K562 (cell line): ENCODE results near the gene PMP22. TPM values are rescaled to one million over a fixed set of nuclear protein-coding genes. Genes with fewer than 3 reads are reported as not detected.
A peak's percentile ranks its signal among the peaks of the same experiment; 100 is the strongest.

Experiments
- CXXC5 ChIP-seq: fragments of 250-450 bp; sonication (Bioruptor Pico); IDR thresholded peaks from 2 replicates; pipeline ENCODE4 v1.8.0; 2022; ENCODE audit warnings: inconsistent platforms, mild to moderate bottlenecking, moderate library complexity
- HNRNPLL ChIP-seq: fragments of 200-400 bp; formaldehyde crosslinking; IDR thresholded peaks from 2 replicates; pipeline ENCODE4 v1.6.1; 2017; ENCODE audit warnings: low read length, low read depth, mild to moderate bottlenecking; ENCODE audit not compliant: poor library complexity, severe bottlenecking
- KLF1 ChIP-seq: fragments of 450-650 bp; IDR thresholded peaks from 2 replicates; pipeline ENCODE4 v1.6.1; 2016; ENCODE audit warnings: missing genetic modification characterization, missing compliant biosample characterization
- L3MBTL2 ChIP-seq: fragments of 450-650 bp; IDR thresholded peaks from 2 replicates; pipeline ENCODE4 v1.6.1; 2016; ENCODE audit warnings: mild to moderate bottlenecking, moderate library complexity
- LCOR ChIP-seq: sonication (generic); formaldehyde crosslinking; IDR thresholded peaks from 2 replicates; pipeline ENCODE4 v1.8.0; 2022; ENCODE audit warnings: mild to moderate bottlenecking, missing genetic modification reagents
- PML ChIP-seq: IDR thresholded peaks from 2 replicates; pipeline ENCODE4 v1.6.1; 2012; ENCODE audit warnings: low read length, inconsistent platforms
- POLR2G ChIP-seq: fragments of 200-400 bp; formaldehyde crosslinking; IDR thresholded peaks from 2 replicates; pipeline ENCODE4 v1.6.1; 2017; ENCODE audit warnings: low read depth, mild to moderate bottlenecking, antibody characterized with exemption, low read length, moderate library complexity
- PTRF ChIP-seq: fragments of 450-650 bp; IDR thresholded peaks from 2 replicates; pipeline ENCODE4 v1.6.1; 2016; ENCODE audit warnings: mild to moderate bottlenecking, missing genetic modification characterization, missing compliant biosample characterization
- RBFOX2 ChIP-seq: fragments of 200-400 bp; formaldehyde crosslinking; IDR thresholded peaks from 2 replicates; pipeline ENCODE4 v1.6.1; 2017; ENCODE audit warnings: low read depth, mild to moderate bottlenecking, low read length, moderate library complexity
- SIN3A ChIP-seq, 2 experiments: fragments of 150-350 bp in 1 of 2; IDR thresholded peaks; 2 replicates each; pipeline ENCODE4 v1.6.1; 2011 to 2016; ENCODE audit warnings: borderline replicate concordance in 2 of 2, low read depth in 2 of 2, low read length in 2 of 2, mild to moderate bottlenecking in 2 of 2, moderate library complexity in 2 of 2; ENCODE audit not compliant: control insufficient read depth in 1 of 2
- ZFX ChIP-seq: sonication (generic); formaldehyde crosslinking; IDR thresholded peaks from 2 replicates; pipeline ENCODE4 v1.8.0; 2022; ENCODE audit warnings: mild to moderate bottlenecking, missing genetic modification reagents, moderate library complexity
- ZNF143 ChIP-seq: sonication (generic); formaldehyde crosslinking; IDR thresholded peaks from 2 replicates; pipeline ENCODE4 v1.9.0; 2022; ENCODE audit warnings: mild to moderate bottlenecking, missing genetic modification reagents
- ZNF77 ChIP-seq: fragments of 250-450 bp; sonication (Bioruptor Pico); IDR thresholded peaks from 2 replicates; pipeline ENCODE4 v1.5.0; 2020
- polyA plus RNA-seq, 8 experiments: library from polyadenylated mRNA; depleted of rRNA in 4 of 8; stranded (reverse) in 5 of 8; unstranded in 3 of 8; fragments of >200 nt; fragmentation: Nextera tagmentation in 2 of 8; fragmentation: Illumina TruSeq in 1 of 8; extraction: Ambion mirVana in 2 of 8; extraction: Trizol in 1 of 8; gene quantifications; 2 replicates each; pipeline versions ENCODE4 v1.2.1 to v1.2.3, GENCODE V29; 2011 to 2014; ENCODE audit warnings: inconsistent platforms in 1 of 8, missing spikeins in 1 of 8
- total RNA-seq, 7 experiments: library from RNA; depleted of rRNA in 6 of 7; stranded (reverse); fragments of >200 nt in 6 of 7; fragmentation: Illumina TruSeq in 2 of 7; extraction: Trizol in 2 of 7; gene quantifications; 2 replicates each; pipeline versions ENCODE4 v1.2.1 to v1.2.3, GENCODE V29; 2011 to 2021; ENCODE audit warnings: low replicate concordance in 1 of 7
- TF ChIP-seq, protein P1 (sequence below): sonication (generic); formaldehyde crosslinking; IDR thresholded peaks from 2 replicates; pipeline ENCODE4 v1.9.0; 2022; ENCODE audit warnings: mild to moderate bottlenecking, missing genetic modification reagents
- TF ChIP-seq, protein P2 (sequence below): sonication (generic); formaldehyde crosslinking; IDR thresholded peaks from 2 replicates; pipeline ENCODE4 v1.8.0; 2022; ENCODE audit warnings: mild to moderate bottlenecking, missing genetic modification reagents
- TF ChIP-seq, protein P3 (sequence below), 2 experiments: IDR thresholded peaks; 2 replicates each; pipeline ENCODE4 v1.6.1; 2012; ENCODE audit warnings: improper control_type of control experiment in 2 of 2, low read depth in 2 of 2, low read length in 2 of 2, borderline replicate concordance in 1 of 2
- TF ChIP-seq, protein P4 (sequence below): fragments of 200-800 bp; sonication (Bioruptor generic); IDR thresholded peaks from 2 replicates; pipeline ENCODE4 v1.6.1; 2017; ENCODE audit warnings: missing genetic modification characterization, missing compliant biosample characterization

The PMP22 gene
- total and polyA plus RNA-seq, 9 of the 15 experiments (the other 6 are each of a cell fraction or from before 2014, with no cell fraction given), result 12.6 to 62.3 (median 25.8) TPM

DNA sequence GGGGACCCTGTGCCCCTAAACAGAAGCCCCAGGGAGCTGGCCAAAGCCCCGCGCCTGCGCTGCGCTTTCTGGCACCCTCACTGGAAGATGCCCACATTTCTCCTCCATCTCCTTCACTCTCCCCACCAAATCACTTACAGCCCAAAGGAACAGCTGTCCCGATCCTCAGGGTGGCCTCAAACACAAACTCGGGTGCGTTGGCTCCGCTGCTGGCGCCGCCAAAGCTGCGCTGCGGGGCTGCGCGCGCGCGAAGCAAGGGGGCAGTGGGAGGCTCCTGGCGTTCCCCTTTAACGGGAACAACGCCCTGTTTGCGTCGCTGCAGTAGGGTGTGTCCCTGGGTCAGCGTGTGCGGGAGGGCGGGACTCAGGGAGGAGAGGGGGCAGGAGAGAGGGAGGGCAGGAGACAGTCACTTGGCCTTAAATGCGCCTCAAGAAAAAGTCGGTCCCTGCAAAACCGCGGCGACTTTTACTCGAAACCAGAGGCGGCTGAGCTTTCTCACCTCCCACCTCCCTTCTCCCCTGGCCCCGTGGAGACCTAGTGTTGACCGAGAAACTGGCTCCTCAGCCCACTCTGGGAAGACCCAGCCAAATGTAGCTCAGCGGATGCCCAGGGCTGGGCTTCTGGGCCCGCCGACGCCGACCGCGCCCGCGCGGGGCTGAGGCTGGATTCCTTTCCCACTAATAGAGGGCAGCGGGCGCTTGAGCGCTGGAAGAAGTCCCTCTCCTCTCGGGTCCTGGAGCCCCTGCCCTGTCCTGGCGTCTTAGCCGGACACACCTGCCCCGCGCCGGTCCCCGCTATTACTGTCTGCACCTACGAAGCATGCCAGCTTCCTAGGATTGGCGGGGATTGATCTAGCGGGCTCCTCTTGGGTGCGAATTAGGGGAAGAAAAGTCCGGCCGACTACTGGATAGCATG lies 2.6 kb downstream of the PMP22 start (continued):
- TF ChIP-seq PML, result no peak
- peak; percentile 38; the same call in 1 of the 2 replicates for TF ChIP-seq KLF1 (tag)
- TF ChIP-seq, protein P1, sequence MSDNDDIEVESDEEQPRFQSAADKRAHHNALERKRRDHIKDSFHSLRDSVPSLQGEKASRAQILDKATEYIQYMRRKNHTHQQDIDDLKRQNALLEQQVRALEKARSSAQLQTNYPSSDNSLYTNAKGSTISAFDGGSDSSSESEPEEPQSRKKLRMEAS (CRISPR knock-in tag), result peak; percentile 17; the same call in 1 of the 2 replicates
- TF ChIP-seq, protein P2, sequence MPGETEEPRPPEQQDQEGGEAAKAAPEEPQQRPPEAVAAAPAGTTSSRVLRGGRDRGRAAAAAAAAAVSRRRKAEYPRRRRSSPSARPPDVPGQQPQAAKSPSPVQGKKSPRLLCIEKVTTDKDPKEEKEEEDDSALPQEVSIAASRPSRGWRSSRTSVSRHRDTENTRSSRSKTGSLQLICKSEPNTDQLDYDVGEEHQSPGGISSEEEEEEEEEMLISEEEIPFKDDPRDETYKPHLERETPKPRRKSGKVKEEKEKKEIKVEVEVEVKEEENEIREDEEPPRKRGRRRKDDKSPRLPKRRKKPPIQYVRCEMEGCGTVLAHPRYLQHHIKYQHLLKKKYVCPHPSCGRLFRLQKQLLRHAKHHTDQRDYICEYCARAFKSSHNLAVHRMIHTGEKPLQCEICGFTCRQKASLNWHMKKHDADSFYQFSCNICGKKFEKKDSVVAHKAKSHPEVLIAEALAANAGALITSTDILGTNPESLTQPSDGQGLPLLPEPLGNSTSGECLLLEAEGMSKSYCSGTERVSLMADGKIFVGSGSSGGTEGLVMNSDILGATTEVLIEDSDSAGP (CRISPR knock-in tag), result peak; percentile 90
- 0 out of 2 replicates have a peak, but pooled peaks have one; percentile 41 for TF ChIP-seq L3MBTL2
- no peak for TF ChIP-seq PTRF
- no peak for TF ChIP-seq ZNF77
- TF ChIP-seq, protein P3, sequence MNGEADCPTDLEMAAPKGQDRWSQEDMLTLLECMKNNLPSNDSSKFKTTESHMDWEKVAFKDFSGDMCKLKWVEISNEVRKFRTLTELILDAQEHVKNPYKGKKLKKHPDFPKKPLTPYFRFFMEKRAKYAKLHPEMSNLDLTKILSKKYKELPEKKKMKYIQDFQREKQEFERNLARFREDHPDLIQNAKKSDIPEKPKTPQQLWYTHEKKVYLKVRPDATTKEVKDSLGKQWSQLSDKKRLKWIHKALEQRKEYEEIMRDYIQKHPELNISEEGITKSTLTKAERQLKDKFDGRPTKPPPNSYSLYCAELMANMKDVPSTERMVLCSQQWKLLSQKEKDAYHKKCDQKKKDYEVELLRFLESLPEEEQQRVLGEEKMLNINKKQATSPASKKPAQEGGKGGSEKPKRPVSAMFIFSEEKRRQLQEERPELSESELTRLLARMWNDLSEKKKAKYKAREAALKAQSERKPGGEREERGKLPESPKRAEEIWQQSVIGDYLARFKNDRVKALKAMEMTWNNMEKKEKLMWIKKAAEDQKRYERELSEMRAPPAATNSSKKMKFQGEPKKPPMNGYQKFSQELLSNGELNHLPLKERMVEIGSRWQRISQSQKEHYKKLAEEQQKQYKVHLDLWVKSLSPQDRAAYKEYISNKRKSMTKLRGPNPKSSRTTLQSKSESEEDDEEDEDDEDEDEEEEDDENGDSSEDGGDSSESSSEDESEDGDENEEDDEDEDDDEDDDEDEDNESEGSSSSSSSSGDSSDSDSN (IDR thresholded peaks at IDR 0.05; ENCODE audit: borderline replicate concordance in 1 of 2, low read depth in 2 of 2, low read length in 2 of 2), result 0 out of 4 replicates have a peak, but pooled peaks of 1 of the 2 experiments have one; percentile 26
- TF ChIP-seq ZFX (CRISPR knock-in tag), result peak; percentile 49
- TF ChIP-seq HNRNPLL, result peak; percentile 87
- TF ChIP-seq SIN3A (IDR thresholded peaks at IDR 0.05; ENCODE audit: borderline replicate concordance in 2 of 2, control insufficient read depth in 1 of 2, low read depth in 2 of 2, low read length in 2 of 2), result 0 out of 4 replicates have a peak, but pooled peaks of 1 of the 2 experiments have one; percentile 32
- TF ChIP-seq POLR2G, result peak; percentile 50; the same call in 1 of the 2 replicates
- TF ChIP-seq CXXC5, result peak; percentile 72
- TF ChIP-seq, protein P4, sequence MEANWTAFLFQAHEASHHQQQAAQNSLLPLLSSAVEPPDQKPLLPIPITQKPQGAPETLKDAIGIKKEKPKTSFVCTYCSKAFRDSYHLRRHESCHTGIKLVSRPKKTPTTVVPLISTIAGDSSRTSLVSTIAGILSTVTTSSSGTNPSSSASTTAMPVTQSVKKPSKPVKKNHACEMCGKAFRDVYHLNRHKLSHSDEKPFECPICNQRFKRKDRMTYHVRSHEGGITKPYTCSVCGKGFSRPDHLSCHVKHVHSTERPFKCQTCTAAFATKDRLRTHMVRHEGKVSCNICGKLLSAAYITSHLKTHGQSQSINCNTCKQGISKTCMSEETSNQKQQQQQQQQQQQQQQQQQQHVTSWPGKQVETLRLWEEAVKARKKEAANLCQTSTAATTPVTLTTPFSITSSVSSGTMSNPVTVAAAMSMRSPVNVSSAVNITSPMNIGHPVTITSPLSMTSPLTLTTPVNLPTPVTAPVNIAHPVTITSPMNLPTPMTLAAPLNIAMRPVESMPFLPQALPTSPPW (CRISPR knock-in tag), result peak; percentile 77
- TF ChIP-seq RBFOX2, result peak; percentile 54
- TF ChIP-seq LCOR, result peak; percentile 54; the same call in 1 of the 2 replicates
- TF ChIP-seq ZNF143 (CRISPR knock-in tag), result no peak
